Natural killer cell (primary cell): ENCODE results near the gene KIF19. TPM values are rescaled to one million over a fixed set of nuclear protein-coding genes. Genes with fewer than 3 reads are reported as not detected.

Experiments used
- ATAC-seq, 3 donors: fragments of 150-1000 bp in 2 of 3; fragments of 200-7000 bp in 1 of 3; cut with Tn5 transposase; 1 replicate in 1 of 3; 2 replicates in 2 of 3; pipeline ENCODE4 v1.10.0; 2021; ENCODE audit warnings: mild to moderate bottlenecking in 2 of 3, moderate library complexity in 2 of 3
- DNase-seq, 2 donors: peaks; one replicate each; pipeline versions ENCODE4 v3.0.0 to v3.0.0-alpha.2; 2013 to 2021; ENCODE audit warnings: mixed read lengths in 1 of 2
- H3K27ac ChIP-seq: one replicate; pipeline ENCODE4 v1.5.1; 2013; ENCODE audit warnings: mild to moderate bottlenecking, low read length
- H3K27me3 ChIP-seq: one replicate; pipeline ENCODE4 v1.6.1; 2013; ENCODE audit warnings: low read length; ENCODE audit not compliant: control insufficient read depth, insufficient read depth
- H3K36me3 ChIP-seq: one replicate; pipeline ENCODE4 v1.6.1; 2013; ENCODE audit warnings: low read length; ENCODE audit not compliant: control insufficient read depth, insufficient read depth
- H3K4me1 ChIP-seq: one replicate; pipeline ENCODE4 v1.6.1; 2013; ENCODE audit warnings: low read length; ENCODE audit not compliant: control insufficient read depth, insufficient read depth
- H3K4me3 ChIP-seq: one replicate; pipeline ENCODE4 v1.5.1; 2013; ENCODE audit warnings: low read length
- H3K9me3 ChIP-seq: one replicate; pipeline ENCODE4 v1.6.1; 2013; ENCODE audit warnings: low read length; ENCODE audit not compliant: control insufficient read depth, insufficient read depth
- H3K27ac Mint-ChIP-seq, 2 donors: one replicate each; pipeline ENCODE4 v1.8.0; 2022; ENCODE audit warnings: mild to moderate bottlenecking in 2 of 2, mixed read lengths in 2 of 2, moderate library complexity in 1 of 2
- H3K27me3 Mint-ChIP-seq, 2 donors: one replicate each; pipeline ENCODE4 v1.8.0; 2022; ENCODE audit warnings: low read depth in 2 of 2, mixed read lengths in 2 of 2
- H3K36me3 Mint-ChIP-seq: one replicate; pipeline ENCODE4 v1.8.0; 2022; ENCODE audit warnings: mixed read lengths
- H3K4me1 Mint-ChIP-seq, 2 donors: one replicate each; pipeline ENCODE4 v1.8.0; 2022; ENCODE audit warnings: mixed read lengths in 2 of 2
- H3K4me3 Mint-ChIP-seq: one replicate; pipeline ENCODE4 v1.8.0; 2022; ENCODE audit warnings: mild to moderate bottlenecking, moderate library complexity, mixed read lengths
- H3K9me3 Mint-ChIP-seq, 2 donors: one replicate each; pipeline ENCODE4 v1.8.0; 2022; ENCODE audit warnings: mixed read lengths in 2 of 2
- CTCF ChIP-seq: fragments of 200-600 bp; IDR thresholded peaks from one replicate; pipeline ENCODE4 v1.8.0; 2022; ENCODE audit warnings: antibody characterized with exemption
- whole genome bisulfite sequencing: methylation state at CpG from one replicate; pipeline ENCODE4 v1.1.7; 2013; ENCODE audit warnings: missing lambda C conversion rate; ENCODE audit not compliant: insufficient coverage; 5-methylcytosine and 5-hydroxymethylcytosine counted together
- intact Hi-C: fragments of 100-400 bp; cut with micrococcal nuclease; formaldehyde crosslinking; loops from one replicate; pipeline ENCODE4 v1.14.2; 2022
- total RNA-seq, 4 donors: library from RNA; stranded (reverse); fragments of 120-200 nt in 1 of 4; gene quantifications; one replicate each; pipeline versions ENCODE4 v1.2.3 to v1.2.4, GENCODE V29; 2013 to 2022

Gene KIF19
- total RNA-seq, 3 donors from 2014 or later (not counting 1 experiment from before 2014, with no cell fraction given) = 1.7 to 7.1 (median 6.1) TPM

DNA sequence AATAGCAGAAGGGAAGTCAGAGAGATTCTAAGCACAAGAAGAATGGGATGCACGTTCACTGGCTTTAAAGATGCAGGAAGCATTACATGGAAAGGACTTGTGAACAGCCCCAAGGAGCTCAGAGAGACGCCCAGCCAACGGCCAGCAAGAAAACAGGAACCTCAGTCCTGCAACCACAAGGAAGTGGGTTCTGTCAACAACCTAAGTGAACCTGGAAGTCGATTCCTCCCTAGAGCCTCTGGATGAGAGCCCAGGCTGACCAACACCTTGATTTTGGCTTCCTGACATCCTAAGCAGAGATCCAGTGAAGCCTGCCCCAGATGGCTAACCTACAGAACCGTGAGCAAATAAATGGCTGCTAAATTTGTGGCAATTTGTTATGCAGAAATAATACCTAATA lies 65.7 kb downstream of the KIF19 start:
- Mint-ChIP-seq H3K27me3 (peaks cover 0 to 6% of the 10 kb centered on the region in 2 donors), H3K9me3 (no peaks in the 10 kb centered on the region), H3K4me3 (no peak overlapping the region), H3K4me1 (peaks cover 6 to 10% of the 10 kb centered on the region in 2 donors), H3K27ac (no peak overlapping the region), H3K36me3 (no peaks in the 10 kb centered on the region)
- intact Hi-C loops = no loop called here
- Histone ChIP-seq H3K36me3 (no peaks in the 10 kb centered on the region), H3K27me3 (no peaks in the 10 kb centered on the region), H3K9me3 (no peaks in the 10 kb centered on the region), H3K4me3 (no peak overlapping the region), H3K4me1 (peaks cover 3% of the 10 kb centered on the region), H3K27ac (no peak overlapping the region)
- TF ChIP-seq CTCF = no peak
- no peak for DNase-seq
- ATAC-seq = no peak
- WGBS = 21% methylated on average over 5 of the region's 5 CpGs

DNA sequence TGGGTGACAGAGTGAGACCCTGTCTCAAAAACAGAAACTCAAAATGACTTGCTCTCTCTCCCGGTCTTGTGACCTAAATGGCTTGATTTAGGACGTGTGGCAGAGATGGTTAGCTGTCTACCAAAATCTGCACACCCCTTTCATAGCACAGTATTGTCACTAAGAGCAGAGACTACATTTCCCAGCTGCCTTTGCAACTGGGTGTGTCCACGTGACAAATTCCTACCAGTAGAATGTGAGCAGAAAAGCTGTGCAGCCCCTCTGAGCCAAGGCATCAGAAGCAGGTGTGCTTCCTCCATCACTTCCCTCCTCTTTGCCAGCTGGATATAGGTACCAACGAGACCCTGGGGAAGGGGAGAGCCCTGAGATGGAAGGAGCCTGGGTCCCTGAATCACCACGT lies 66.8 kb downstream of the KIF19 start:
- Histone ChIP-seq H3K4me1 (peaks cover 3% of the 10 kb centered on the region), H3K27me3 (no peaks in the 10 kb centered on the region), H3K36me3 (no peaks in the 10 kb centered on the region), H3K9me3 (no peaks in the 10 kb centered on the region), H3K4me3 (no peak overlapping the region), H3K27ac (no peak overlapping the region)
- H3K9me3 Mint-ChIP-seq = no peaks in the 10 kb centered on the region
- peaks cover 0 to 6% of the 10 kb centered on the region in 2 donors for H3K27me3 Mint-ChIP-seq
- ATAC-seq (no peak), DNase-seq (no peak)
- no peaks in the 10 kb centered on the region for H3K36me3 Mint-ChIP-seq
- WGBS = 81% methylated on average over 4 of the region's 5 CpGs
- peaks cover 6 to 10% of the 10 kb centered on the region in 2 donors for H3K4me1 Mint-ChIP-seq
- intact Hi-C loops = no loop called here
- no peak overlapping the region for H3K27ac Mint-ChIP-seq
- H3K4me3 Mint-ChIP-seq = no peak overlapping the region
- TF ChIP-seq CTCF = no peak

DNA sequence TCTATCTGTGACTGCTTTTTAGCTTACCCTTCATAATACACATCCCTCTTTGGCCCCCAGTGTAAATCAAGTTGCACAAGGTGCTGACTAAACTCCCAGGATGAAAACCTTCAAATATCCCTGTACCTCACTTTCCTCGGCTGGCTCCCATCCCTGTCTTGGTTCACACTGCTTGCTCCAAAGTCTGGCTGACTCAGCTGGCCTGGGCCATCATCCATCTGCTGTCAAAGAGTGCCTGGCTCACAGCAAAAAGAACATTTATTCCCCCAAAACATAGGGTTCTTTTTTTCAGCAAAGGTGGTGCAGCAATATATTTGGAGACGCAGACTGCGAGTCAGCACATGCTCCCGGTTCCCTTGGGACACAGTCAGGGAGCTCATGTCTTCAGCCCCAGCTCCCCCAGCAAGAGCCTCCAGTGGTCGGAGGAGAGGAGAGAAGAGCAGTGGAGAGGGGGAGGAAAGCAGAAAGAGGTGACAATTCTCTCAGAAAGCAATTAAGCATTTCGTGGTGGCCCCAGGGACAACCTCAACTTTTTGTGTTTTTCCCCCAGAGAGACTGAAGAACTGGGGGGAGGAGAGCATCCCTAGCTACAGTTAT lies 67.4 kb downstream of the KIF19 start:
- no peak overlapping the region for H3K27ac Mint-ChIP-seq
- Histone ChIP-seq H3K4me1 (peaks cover 3% of the 10 kb centered on the region), H3K27ac (no peak overlapping the region), H3K4me3 (no peak overlapping the region), H3K27me3 (no peaks in the 10 kb centered on the region), H3K36me3 (no peaks in the 10 kb centered on the region), H3K9me3 (no peaks in the 10 kb centered on the region)
- no peaks in the 10 kb centered on the region for H3K36me3 Mint-ChIP-seq
- TF ChIP-seq CTCF = no peak
- ATAC-seq = no peak
- WGBS = 56% methylated on average over 6 of the region's 6 CpGs
- H3K9me3 Mint-ChIP-seq = no peaks in the 10 kb centered on the region
- intact Hi-C loops = no loop called here
- peaks cover 6 to 10% of the 10 kb centered on the region in 2 donors for H3K4me1 Mint-ChIP-seq
- DNase-seq = no peak
- peaks cover 0 to 6% of the 10 kb centered on the region in 2 donors for H3K27me3 Mint-ChIP-seq
- no peak overlapping the region for H3K4me3 Mint-ChIP-seq
